Common myeloid progenitor, CD34-positive (primary cell): ENCODE results near the gene IFT80. TPM values are rescaled to one million over a fixed set of nuclear protein-coding genes. Genes with fewer than 3 reads are reported as not detected.

Experiments
- CTCF ChIA-PET: fragments of 350-600 bp; sonication (Branson Sonifier 250); formaldehyde crosslinking; loops from one replicate; lab custom pipeline; 2021; ENCODE audit warnings: antibody characterized with exemption; lab: Charles Lee
- POLR2A ChIA-PET: fragments of 350-600 bp; sonication (Branson Sonifier 250); formaldehyde crosslinking; loops from one replicate; lab custom pipeline; 2021; ENCODE audit warnings: antibody characterized with exemption; lab: Charles Lee
- DNase-seq, 3 donors: peaks; one replicate each; pipeline versions ENCODE4 v3.0.0 to v3.0.0-alpha.2; 2013
- H3K27ac ChIP-seq, 2 experiments: 1 replicate in 1 of 2; 2 replicates in 1 of 2; pipeline ENCODE4 v1.7.0; 2013; ENCODE audit warnings: inconsistent platforms in 2 of 2, low read length in 2 of 2, mild to moderate bottlenecking in 2 of 2, low read depth in 1 of 2, moderate library complexity in 1 of 2; ENCODE audit not compliant: severe bottlenecking in 2 of 2, insufficient read depth in 1 of 2, poor library complexity in 1 of 2
- H3K27me3 ChIP-seq, 5 experiments: replicated peaks in 2 of 5; 1 replicate in 3 of 5; 2 replicates in 2 of 5; pipeline versions ENCODE4 v1.6.1 to v1.7.0; 2013; ENCODE audit warnings: low read length in 4 of 5, mild to moderate bottlenecking in 2 of 5, moderate library complexity in 2 of 5, inconsistent platforms in 1 of 5; ENCODE audit not compliant: insufficient read depth in 5 of 5, control insufficient read depth in 4 of 5
- H3K36me3 ChIP-seq, 4 experiments: 1 replicate in 2 of 4; 2 replicates in 2 of 4; pipeline versions ENCODE4 v1.6.1 to v1.7.0; 2013; ENCODE audit warnings: low read length in 3 of 4, control low read depth in 1 of 4, mild to moderate bottlenecking in 1 of 4; ENCODE audit not compliant: control insufficient read depth in 4 of 4, insufficient read depth in 4 of 4
- H3K4me1 ChIP-seq, 4 experiments: 1 replicate in 3 of 4; 2 replicates in 1 of 4; pipeline versions ENCODE4 v1.6.1 to v1.7.1; 2013; ENCODE audit warnings: low read length in 3 of 4, mild to moderate bottlenecking in 3 of 4, control low read depth in 1 of 4, inconsistent platforms in 1 of 4, moderate library complexity in 1 of 4; ENCODE audit not compliant: control insufficient read depth in 4 of 4, insufficient read depth in 4 of 4; ENCODE audit errors: control extremely low read depth in 1 of 4
- H3K4me3 ChIP-seq, 7 experiments: 1 replicate in 4 of 7; 2 replicates in 3 of 7; pipeline versions ENCODE4 v1.5.1 to v1.7.0; 2013; ENCODE audit warnings: mild to moderate bottlenecking in 7 of 7, low read length in 6 of 7, moderate library complexity in 6 of 7, inconsistent platforms in 2 of 7, low read depth in 2 of 7, control low read depth in 1 of 7; ENCODE audit not compliant: insufficient read depth in 4 of 7, control insufficient read depth in 1 of 7; ENCODE audit errors: extremely low read depth in 1 of 7
- H3K9me3 ChIP-seq, 5 experiments: 1 replicate in 4 of 5; 2 replicates in 1 of 5; pipeline versions ENCODE4 v1.6.1 to v1.7.1; 2013; ENCODE audit warnings: low read length in 4 of 5, mild to moderate bottlenecking in 2 of 5, inconsistent platforms in 1 of 5, low read depth in 1 of 5, moderate library complexity in 1 of 5; ENCODE audit not compliant: control insufficient read depth in 4 of 5, insufficient read depth in 2 of 5; ENCODE audit errors: control extremely low read depth in 1 of 5
- WGBS: methylation state at CpG from one replicate; pipeline ENCODE4 v1.1.5; 2013; ENCODE audit not compliant: insufficient coverage; 5-methylcytosine and 5-hydroxymethylcytosine counted together
- polyA plus RNA-seq: library from polyadenylated mRNA; unstranded; fragments of 120-200 nt; gene quantifications from one replicate; pipeline ENCODE4 v1.2.1, GENCODE V29; 2013

Gene IFT80
- 56.4 TPM for polyA plus RNA-seq

GRCh38 chr3:160399125-160400029 is at the start of gene IFT80, which contains the start of gene SMC4:
TSS of gene IFT80 (minus strand) at chr3:160399225. CDS start at chr3:160384600, 14,625 bp downstream.
TSS of gene SMC4 (plus strand) at chr3:160399650. CDS start at chr3:160400827, 1,177 bp downstream.
- peak within 1 kb of the TSS; percentile 88 to 99 (median 98) for H3K4me3 ChIP-seq
- ChIA-PET CTCF (interaction anchor here (1.0 kb wide), 1 partner anchor 14 kb away, joined by 3 read pairs; no protein-coding TSS in a partner anchor), POLR2A (interaction anchor here (0.9 kb wide), 1 partner anchor 10 kb away, joined by 4 read pairs; no protein-coding TSS in a partner anchor)
- no peaks in the 10 kb centered on the region for H3K27me3 ChIP-seq
- peaks cover 22 to 48% (median 36%) of the 10 kb centered on the region in 4 experiments for H3K4me1 ChIP-seq
- WGBS = 0% methylated on average over 45 of the region's 63 CpGs
- peaks cover 0 to 7% (median 0%) of the 10 kb centered on the region in 4 experiments for H3K36me3 ChIP-seq
- peak within 1 kb of the TSS; percentile 86 to 95 for H3K27ac ChIP-seq
- H3K9me3 ChIP-seq = no peaks in the 10 kb centered on the region
- peak; percentile 96 to 98 (median 97) for DNase-seq

DNA sequence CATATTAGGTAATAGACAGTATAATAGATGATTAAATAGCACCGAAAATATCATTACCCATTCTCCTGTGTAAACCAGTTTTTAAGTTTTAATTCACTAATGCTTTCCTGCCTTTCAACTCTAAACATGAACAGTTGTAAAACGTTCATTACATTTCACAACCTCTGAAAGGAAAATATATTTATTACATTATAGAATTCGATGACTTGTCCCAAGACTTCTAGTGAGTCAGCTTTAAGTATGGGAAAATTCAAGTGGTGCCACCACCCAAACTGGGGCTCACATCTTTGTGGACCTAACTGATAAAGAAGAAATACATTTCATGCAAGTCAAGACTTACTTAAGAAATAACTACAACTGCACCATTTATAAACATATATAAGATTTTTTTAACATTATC is 48.5 kb upstream of the IFT80 start:
- no CpG with 5 or more reads among the region's 3 CpGs for WGBS
- Histone ChIP-seq H3K4me3 (peak overlapping the region in 1 of 7 experiments; percentile 40), H3K27ac (peak overlapping the region in 1 of 2 experiments; percentile 85), H3K9me3 (peaks cover 0 to 5% (median 0%) of the 10 kb centered on the region in 5 experiments), H3K36me3 (peaks cover 2 to 23% (median 4%) of the 10 kb centered on the region in 4 experiments), H3K27me3 (peaks cover 0 to 3% (median 0%) of the 10 kb centered on the region in 5 experiments), H3K4me1 (peaks cover 4 to 28% (median 12%) of the 10 kb centered on the region in 4 experiments)
- peak in 1 of 3 donors; percentile 13 for DNase-seq
- ChIA-PET CTCF (no interaction called here), POLR2A (interaction anchor here (0.5 kb wide), 1 partner anchor 41 kb away, joined by 3 read pairs; no protein-coding TSS in a partner anchor)

- WGBS = 100% methylated on average over 4 of the region's 13 CpGs
- H3K9me3 ChIP-seq = peaks cover 0 to 5% (median 0%) of the 10 kb centered on the region in 5 experiments
- H3K27ac ChIP-seq = no peak overlapping the region
- DNase-seq = no peak
- no peak overlapping the region for H3K4me3 ChIP-seq
- ChIA-PET CTCF (interaction anchor here (0.9 kb wide), 1 partner anchor 33 kb away, joined by 3 read pairs; no protein-coding TSS in a partner anchor), POLR2A (no interaction called here)
- peaks cover 4 to 28% (median 12%) of the 10 kb centered on the region in 4 experiments for H3K4me1 ChIP-seq
- peaks cover 2 to 27% (median 4%) of the 10 kb centered on the region in 4 experiments for H3K36me3 ChIP-seq
- H3K27me3 ChIP-seq = peaks cover 0 to 3% (median 0%) of the 10 kb centered on the region in 5 experiments
These were observed 47.6 kb upstream of the IFT80 start for GRCh38 chr3:160446522-160447056.

DNA sequence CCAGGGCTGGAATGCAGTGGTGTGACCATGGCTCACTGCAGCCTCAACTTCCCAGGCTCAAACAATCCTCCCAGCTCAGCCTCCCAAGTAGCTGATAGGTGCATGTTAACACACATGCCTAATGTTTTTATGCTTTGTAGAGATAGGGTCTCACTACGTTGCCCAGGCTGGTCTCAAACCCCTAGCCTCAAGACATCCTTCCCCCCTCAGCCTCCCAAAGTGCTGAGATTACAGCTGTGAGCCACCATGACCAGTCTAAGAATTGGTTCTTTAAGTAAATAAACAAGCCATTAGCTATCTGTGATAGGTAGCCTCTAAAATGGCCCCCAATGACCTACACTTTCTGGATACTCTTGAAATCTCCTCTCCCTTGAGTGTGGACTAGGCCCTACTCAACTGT is 46.8 kb upstream of the IFT80 start:
- H3K36me3 ChIP-seq = peaks cover 2 to 27% (median 4%) of the 10 kb centered on the region in 4 experiments
- H3K4me3 ChIP-seq = no peak overlapping the region
- peaks cover 0 to 3% (median 0%) of the 10 kb centered on the region in 5 experiments for H3K27me3 ChIP-seq
- POLR2A ChIA-PET = no interaction called here
- no peak overlapping the region for H3K27ac ChIP-seq
- no CpG with 5 or more reads among the region's 1 CpG for WGBS
- CTCF ChIA-PET = interaction anchor here (0.8 to 0.9 kb wide), 2 partner anchors 31 to 32 kb away, joined by 3 read pairs; no protein-coding TSS in a partner anchor
- DNase-seq = no peak
- H3K9me3 ChIP-seq = peaks cover 0 to 5% (median 0%) of the 10 kb centered on the region in 5 experiments
- H3K4me1 ChIP-seq = peaks cover 4 to 28% (median 12%) of the 10 kb centered on the region in 4 experiments

- no peak overlapping the region for H3K4me3 ChIP-seq
- H3K36me3 ChIP-seq = peaks cover 5 to 31% (median 7%) of the 10 kb centered on the region in 4 experiments
- DNase-seq = peak in 1 of 3 donors; percentile 13
- ChIA-PET POLR2A (no interaction called here), CTCF (interaction anchor here (1.2 kb wide), 1 partner anchor 20 kb away, joined by 3 read pairs; no protein-coding TSS in a partner anchor)
- peaks cover 4 to 22% (median 10%) of the 10 kb centered on the region in 4 experiments for H3K4me1 ChIP-seq
- H3K27ac ChIP-seq = no peak overlapping the region
- H3K27me3 ChIP-seq = no peaks in the 10 kb centered on the region
- no peaks in the 10 kb centered on the region for H3K9me3 ChIP-seq
- 100% methylated on average over 1 of the region's 1 CpG for WGBS
These were observed 45.4 kb upstream of the IFT80 start for GRCh38 chr3:160444411-160444810.

DNA sequence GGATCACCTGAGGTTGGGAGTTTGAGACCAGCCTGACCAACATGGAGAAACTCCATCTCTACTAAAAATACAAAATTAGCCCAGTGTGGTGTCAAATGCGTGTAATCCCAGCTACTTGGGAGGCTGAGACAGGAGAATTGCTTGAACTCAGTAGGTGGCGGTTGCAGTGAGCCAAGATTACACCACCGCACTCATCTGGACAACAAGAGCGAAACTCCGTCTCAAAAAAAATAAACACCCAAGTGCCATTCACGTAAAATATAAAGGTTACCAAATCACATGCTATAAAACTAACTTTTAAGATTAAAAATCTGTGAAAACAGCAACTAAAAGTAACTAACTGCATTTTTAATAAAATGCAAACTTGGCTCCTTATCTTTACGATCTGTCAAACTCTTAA is 41.7 kb upstream of the IFT80 start:
- 100% methylated on average over 7 of the region's 7 CpGs for WGBS

More for the DNA sequence above, 41.7 kb upstream of the IFT80 start:
- Histone ChIP-seq H3K4me3 (no peak overlapping the region), H3K9me3 (no peaks in the 10 kb centered on the region), H3K27ac (no peak overlapping the region), H3K4me1 (no peaks in the 10 kb centered on the region), H3K27me3 (no peaks in the 10 kb centered on the region), H3K36me3 (peaks cover 10 to 44% (median 22%) of the 10 kb centered on the region in 4 experiments)
- POLR2A ChIA-PET = no interaction called here
- CTCF ChIA-PET = interaction anchor here (1.2 kb wide), 1 partner anchor 9 kb away, joined by 5 read pairs; the partner anchor contains the start of gene TRIM59
- no peak for DNase-seq
